Stimulated activated CD4-positive, alpha-beta T cell treated with anti-CD3 and anti-CD28 coated beads, TNF-alpha, amount 100 ng/mL, for 48 hours (primary cell): ENCODE results near the gene MITF.
"Not testable (repeated sequence)": the region's sequence is repeated elsewhere in the genome, so short reads cannot be mapped to it uniquely, and the experiment has no call there.

ENCODE experiments used
- DNase-seq, 3 donors: peaks; one replicate each; pipeline ENCODE4 v3.0.0-alpha.2; 2020; ENCODE audit warnings: low read depth in 3 of 3

Gene MITF

GRCh38 chr3:69914395-69914794 lies 175.1 kb downstream of the MITF start:
- DNase-seq = no peak

GRCh38 chr3:69915726-69916125 lies 176.5 kb downstream of the MITF start:
- DNase-seq = no peak

GRCh38 chr3:69920009-69920408 lies 180.7 kb downstream of the MITF start:
- DNase-seq = not testable (repeated sequence)

- DNase-seq = no peak
These were observed 182.4 kb downstream of the MITF start for GRCh38 chr3:69921651-69922050.

- DNase-seq = no peak
These were observed 183.3 kb downstream of the MITF start for GRCh38 chr3:69922521-69923000.

GRCh38 chr3:69925506-69925905 lies 186.2 kb downstream of the MITF start:
- DNase-seq = no peak

- no peak for DNase-seq
These were observed 187.1 kb downstream of the MITF start for GRCh38 chr3:69926385-69926784.

GRCh38 chr3:69927571-69927970 lies 188.3 kb downstream of the MITF start:
- no peak for DNase-seq

GRCh38 chr3:69929019-69929418 lies 189.8 kb downstream of the MITF start:
- DNase-seq = no peak

GRCh38 chr3:69930564-69930963 lies 191.3 kb downstream of the MITF start:
- no peak for DNase-seq

GRCh38 chr3:69932087-69932486 lies 192.8 kb downstream of the MITF start:
- no peak for DNase-seq

- DNase-seq = no peak
These were observed 193.2 kb downstream of the MITF start for GRCh38 chr3:69932501-69932900.

GRCh38 chr3:69934398-69934797 lies 195.1 kb downstream of the MITF start:
- no peak for DNase-seq

GRCh38 chr3:69936266-69936665 lies 197.0 kb downstream of the MITF start:
- DNase-seq = no peak

- DNase-seq = no peak
These were observed 198.8 kb downstream of the MITF start for GRCh38 chr3:69938061-69938460.

- DNase-seq = no peak
These were observed 199.7 kb downstream of the MITF start for GRCh38 chr3:69938931-69939330.

- no peak for DNase-seq
These were observed 201.8 kb downstream of the MITF start for GRCh38 chr3:69941037-69941436.

- no peak for DNase-seq
These were observed 202.3 kb downstream of the MITF start for GRCh38 chr3:69941439-69942176.

- no peak for DNase-seq
These were observed 205.7 kb downstream of the MITF start for GRCh38 chr3:69944931-69945493.

GRCh38 chr3:69948246-69948862 lies 209.1 kb downstream of the MITF start:
- no peak for DNase-seq

GRCh38 chr3:69951616-69952015 lies 212.4 kb downstream of the MITF start:
- no peak for DNase-seq

- no peak for DNase-seq
These were observed 220.3 kb downstream of the MITF start for GRCh38 chr3:69959581-69959980.
